Measurements from ENCODE around the gene FSD2. TPM values are rescaled to one million over a fixed set of nuclear protein-coding genes. Genes with fewer than 3 reads are reported as not detected.
"Not testable (repeated sequence)": the region's sequence is repeated elsewhere in the genome, so short reads cannot be mapped to it uniquely, and the experiment has no call there.

The FSD2 gene
- total RNA-seq, 2 donors from 2014 or later = not detected

GRCh38 chr15:82712036-82712435 lies 93.8 kb downstream of the FSD2 start:
- H3K27me3 Mint-ChIP-seq = peaks cover 10 to 17% of the 10 kb centered on the region in 2 donors
- no peak overlapping the region for H3K27ac Mint-ChIP-seq
- DNase-seq (ENCODE audit: low spot score) (no peak), ATAC-seq (no peak)
- H3K36me3 Mint-ChIP-seq = no peaks in the 10 kb centered on the region
- H3K4me1 Mint-ChIP-seq (ENCODE audit: low read depth in 2 of 2) = peaks cover 0 to 4% of the 10 kb centered on the region in 2 donors
- H3K9me3 Mint-ChIP-seq = no peaks in the 10 kb centered on the region
- H3K4me3 Mint-ChIP-seq = no peak overlapping the region

GRCh38 chr15:82710926-82711490 lies 94.9 kb downstream of the FSD2 start:
- H3K27ac Mint-ChIP-seq = no peak overlapping the region
- ATAC-seq = no peak
- H3K27me3 Mint-ChIP-seq = peaks cover 10 to 17% of the 10 kb centered on the region in 2 donors
- peak overlapping the region; percentile 46 for H3K4me3 Mint-ChIP-seq
- no peaks in the 10 kb centered on the region for H3K36me3 Mint-ChIP-seq
- DNase-seq (ENCODE audit: low spot score) = no peak
- H3K9me3 Mint-ChIP-seq = no peaks in the 10 kb centered on the region
- H3K4me1 Mint-ChIP-seq (ENCODE audit: low read depth in 2 of 2) = peaks cover 0 to 4% of the 10 kb centered on the region in 2 donors

GRCh38 chr15:82710208-82710555 lies 95.7 kb downstream of the FSD2 start:
- Mint-ChIP-seq H3K4me3 (peak overlapping the region; percentile 46), H3K9me3 (no peaks in the 10 kb centered on the region), H3K36me3 (no peaks in the 10 kb centered on the region), H3K27ac (no peak overlapping the region), H3K27me3 (peaks cover 10 to 14% of the 10 kb centered on the region in 2 donors), H3K4me1 (ENCODE audit: low read depth in 2 of 2) (peaks cover 0 to 4% of the 10 kb centered on the region in 2 donors)
- no peak for DNase-seq (ENCODE audit: low spot score)
- ATAC-seq = no peak

GRCh38 chr15:82709421-82710207 lies 96.3 kb downstream of the FSD2 start, which contains the start of gene AP3B2:
Gene AP3B2, minus strand, starts transcription at chr15:82709875. Its CDS starts 169 bp downstream, at chr15:82709706.
- DNase-seq (ENCODE audit: low spot score) (peak; percentile 89), ATAC-seq (peak; percentile 95 to 97)
- Mint-ChIP-seq H3K36me3 (no peaks in the 10 kb centered on the region), H3K4me3 (peak within 1 kb of the TSS; percentile 46), H3K27me3 (peaks cover 10 to 14% of the 10 kb centered on the region in 2 donors), H3K27ac (no peak within 1 kb of the TSS), H3K9me3 (no peaks in the 10 kb centered on the region), H3K4me1 (ENCODE audit: low read depth in 2 of 2) (peaks cover 0 to 4% of the 10 kb centered on the region in 2 donors)

- no peak for ATAC-seq
- DNase-seq (ENCODE audit: low spot score) = no peak
- Mint-ChIP-seq H3K4me1 (ENCODE audit: low read depth in 2 of 2) (peaks cover 0 to 4% of the 10 kb centered on the region in 2 donors), H3K36me3 (no peaks in the 10 kb centered on the region), H3K27ac (no peak overlapping the region), H3K9me3 (no peaks in the 10 kb centered on the region), H3K4me3 (no peak overlapping the region), H3K27me3 (peaks cover 10 to 14% of the 10 kb centered on the region in 2 donors)
Measured at GRCh38 chr15:82709081-82709420, 96.8 kb downstream of the FSD2 start.

- ATAC-seq; H3K27me3 Mint-ChIP-seq; H3K4me1 Mint-ChIP-seq (ENCODE audit: low read depth in 2 of 2); H3K4me3 Mint-ChIP-seq; H3K27ac Mint-ChIP-seq; H3K36me3 Mint-ChIP-seq; H3K9me3 Mint-ChIP-seq; DNase-seq (ENCODE audit: low spot score): not testable (repeated sequence)
Measured at GRCh38 chr15:82705856-82706255, 100.0 kb downstream of the FSD2 start.

Other genes with a start within 250 kb of the FSD2 start
- under 1 TPM in 1 of 2 donors, not detected in 1; 0.21 TPM for gene CPEB1, start 158.7 kb downstream of the FSD2 start, total RNA-seq
- 1 to 10 TPM; 1.1 to 1.4 TPM for gene AP3B2, start 96.2 kb downstream of the FSD2 start, total RNA-seq
- gene WHAMM, start 3.6 kb upstream of the FSD2 start, total RNA-seq = 10 to 100 TPM; 12.7 to 13.7 TPM
- 1 to 10 TPM; 3.1 to 4.5 TPM for gene HOMER2, start 146.7 kb upstream of the FSD2 start, total RNA-seq
- gene RAMAC, start 180.1 kb upstream of the FSD2 start, total RNA-seq = 10 to 100 TPM; 17.5 to 30.6 TPM
- gene C15orf40, start 205.6 kb upstream of the FSD2 start, total RNA-seq = 10 to 100 TPM; 23.7 to 25.5 TPM